SJSA1 (cell line): ENCODE results near the gene ACTN1. TPM values are rescaled to one million over a fixed set of nuclear protein-coding genes. Genes with fewer than 3 reads are reported as not detected.

Experiments used
- DNase-seq, 2 experiments: peaks; one replicate each; pipeline ENCODE4 v3.0.0-alpha.2; 2015 to 2020; ENCODE audit warnings: low spot score in 2 of 2, low read depth in 1 of 2
- H3K27ac ChIP-seq: fragments of 250-450 bp; sonication (Bioruptor Pico); 2 replicates; pipeline ENCODE4 v1.5.1; 2020; ENCODE audit warnings: mild to moderate bottlenecking, moderate library complexity
- H3K27me3 ChIP-seq: fragments of 250-450 bp; sonication (Bioruptor Pico); replicated peaks from 2 replicates; pipeline ENCODE4 v1.5.1; 2020; ENCODE audit warnings: mild to moderate bottlenecking, moderate library complexity
- H3K36me3 ChIP-seq: fragments of 250-450 bp; sonication (Bioruptor Pico); 2 replicates; pipeline ENCODE4 v1.5.1; 2020; ENCODE audit warnings: mild to moderate bottlenecking
- H3K4me1 ChIP-seq: fragments of 250-450 bp; sonication (Bioruptor Pico); replicated peaks from 2 replicates; pipeline ENCODE4 v1.6.1; 2021; ENCODE audit warnings: mild to moderate bottlenecking
- H3K4me3 ChIP-seq: fragments of 250-450 bp; sonication (Bioruptor Pico); 2 replicates; pipeline ENCODE4 v1.5.1; 2020; ENCODE audit warnings: mild to moderate bottlenecking
- H3K9me3 ChIP-seq: fragments of 250-450 bp; sonication (Bioruptor Pico); replicated peaks from 2 replicates; pipeline ENCODE4 v1.5.1; 2020; ENCODE audit warnings: mild to moderate bottlenecking
- total RNA-seq: library from RNA; depleted of rRNA; stranded (reverse); fragments of >200 nt; shearing (Covaris generic); gene quantifications from 2 replicates; pipeline ENCODE4 v1.2.3, GENCODE V29; 2014

Gene ACTN1
- total RNA-seq, 1 experiment from 2014 or later: 370 TPM

- no peak overlapping the region for H3K4me3 ChIP-seq
- peaks cover 91% of the 10 kb centered on the region for H3K36me3 ChIP-seq
- H3K27ac ChIP-seq: no peak overlapping the region
- no peaks in the 10 kb centered on the region for H3K4me1 ChIP-seq
- no peaks in the 10 kb centered on the region for H3K27me3 ChIP-seq
- no peak for DNase-seq
- H3K9me3 ChIP-seq: no peaks in the 10 kb centered on the region
Observed at GRCh38 chr14:68891851-68892660, 87.0 kb downstream of the ACTN1 start.

GRCh38 chr14:68890173-68890931 is 88.8 kb downstream of the ACTN1 start:
- Histone ChIP-seq H3K27ac (no peak overlapping the region), H3K27me3 (no peaks in the 10 kb centered on the region), H3K9me3 (no peaks in the 10 kb centered on the region), H3K4me3 (no peak overlapping the region), H3K4me1 (no peaks in the 10 kb centered on the region; the same call in 1 of the 2 replicates), H3K36me3 (peaks cover 89% of the 10 kb centered on the region)
- no peak for DNase-seq

- Histone ChIP-seq H3K9me3 (no peaks in the 10 kb centered on the region), H3K27me3 (no peaks in the 10 kb centered on the region), H3K36me3 (peaks cover 91% of the 10 kb centered on the region), H3K4me1 (no peaks in the 10 kb centered on the region; the same call in 1 of the 2 replicates), H3K27ac (no peak overlapping the region), H3K4me3 (no peak overlapping the region)
- no peak for DNase-seq
Observed at GRCh38 chr14:68888883-68889282, 90.2 kb downstream of the ACTN1 start.

- Histone ChIP-seq H3K27ac (no peak overlapping the region), H3K4me3 (no peak overlapping the region), H3K36me3 (peaks cover 91% of the 10 kb centered on the region), H3K4me1 (no peaks in the 10 kb centered on the region; the same call in 1 of the 2 replicates), H3K9me3 (no peaks in the 10 kb centered on the region), H3K27me3 (no peaks in the 10 kb centered on the region)
- no peak for DNase-seq
Observed at GRCh38 chr14:68888025-68888850, 90.9 kb downstream of the ACTN1 start.

GRCh38 chr14:68886109-68886434 is 93.0 kb downstream of the ACTN1 start:
- H3K27ac ChIP-seq: no peak overlapping the region
- H3K27me3 ChIP-seq: no peaks in the 10 kb centered on the region
- H3K9me3 ChIP-seq: no peaks in the 10 kb centered on the region
- peaks cover 90% of the 10 kb centered on the region for H3K36me3 ChIP-seq
- H3K4me3 ChIP-seq: no peak overlapping the region
- no peaks in the 10 kb centered on the region; the same call in 1 of the 2 replicates for H3K4me1 ChIP-seq
- no peak for DNase-seq

GRCh38 chr14:68885226-68886108 is 93.6 kb downstream of the ACTN1 start:
- H3K9me3 ChIP-seq: no peaks in the 10 kb centered on the region
- H3K27ac ChIP-seq: no peak overlapping the region
- no peak overlapping the region for H3K4me3 ChIP-seq
- H3K36me3 ChIP-seq: peaks cover 90% of the 10 kb centered on the region
- DNase-seq: no peak
- no peaks in the 10 kb centered on the region; the same call in 1 of the 2 replicates for H3K4me1 ChIP-seq
- H3K27me3 ChIP-seq: no peaks in the 10 kb centered on the region

- H3K4me3 ChIP-seq: no peak overlapping the region
- no peaks in the 10 kb centered on the region for H3K27me3 ChIP-seq
- no peaks in the 10 kb centered on the region; the same call in 1 of the 2 replicates for H3K4me1 ChIP-seq
- H3K27ac ChIP-seq: no peak overlapping the region
- peaks cover 90% of the 10 kb centered on the region for H3K36me3 ChIP-seq
- H3K9me3 ChIP-seq: no peaks in the 10 kb centered on the region
- DNase-seq: no peak
Observed at GRCh38 chr14:68884031-68885030, 94.8 kb downstream of the ACTN1 start.

GRCh38 chr14:68882235-68882634 is 96.9 kb downstream of the ACTN1 start:
- Histone ChIP-seq H3K27ac (no peak overlapping the region), H3K4me1 (no peaks in the 10 kb centered on the region; the same call in 1 of the 2 replicates), H3K27me3 (no peaks in the 10 kb centered on the region), H3K36me3 (peaks cover 94% of the 10 kb centered on the region), H3K4me3 (no peak overlapping the region), H3K9me3 (no peaks in the 10 kb centered on the region)
- no peak for DNase-seq

GRCh38 chr14:68881396-68881795 is 97.7 kb downstream of the ACTN1 start:
- no peaks in the 10 kb centered on the region; the same call in 1 of the 2 replicates for H3K4me1 ChIP-seq
- no peak for DNase-seq
- no peaks in the 10 kb centered on the region for H3K9me3 ChIP-seq
- no peak overlapping the region for H3K27ac ChIP-seq
- H3K27me3 ChIP-seq: no peaks in the 10 kb centered on the region
- H3K4me3 ChIP-seq: no peak overlapping the region
- H3K36me3 ChIP-seq: peaks cover 97% of the 10 kb centered on the region

- Histone ChIP-seq H3K4me3 (no peak overlapping the region), H3K27me3 (no peaks in the 10 kb centered on the region), H3K4me1 (no peaks in the 10 kb centered on the region; the same call in 1 of the 2 replicates), H3K9me3 (no peaks in the 10 kb centered on the region), H3K27ac (no peak overlapping the region), H3K36me3 (peaks cover 97% of the 10 kb centered on the region)
- DNase-seq: no peak
Observed at GRCh38 chr14:68880581-68881105, 98.5 kb downstream of the ACTN1 start.

- Histone ChIP-seq H3K27me3 (no peaks in the 10 kb centered on the region), H3K27ac (no peak overlapping the region), H3K4me3 (no peak overlapping the region), H3K4me1 (no peaks in the 10 kb centered on the region), H3K36me3 (peaks cover 97% of the 10 kb centered on the region), H3K9me3 (no peaks in the 10 kb centered on the region)
- no peak for DNase-seq
Observed at GRCh38 chr14:68879841-68880575, 99.1 kb downstream of the ACTN1 start.
